H9 (cell line): ENCODE results near the gene STK32B. TPM values are rescaled to one million over a fixed set of nuclear protein-coding genes. Genes with fewer than 3 reads are reported as not detected.

Experiments
- DNase-seq: peaks from one replicate; pipeline ENCODE4 v3.0.0-alpha.2; 2017
- H2AFZ ChIP-seq: one replicate; pipeline ENCODE4 v1.6.1; 2013; ENCODE audit warnings: mild to moderate bottlenecking, low read length, control low read depth, moderate library complexity
- H2AK5ac ChIP-seq: 2 replicates; pipeline ENCODE4 v1.6.1; 2013; ENCODE audit warnings: low read length, control low read depth, mixed read lengths; ENCODE audit not compliant: insufficient read length
- H2BK120ac ChIP-seq: one replicate; pipeline ENCODE4 v1.6.1; 2013; ENCODE audit warnings: low read depth, mild to moderate bottlenecking, low read length, control low read depth, inconsistent platforms; ENCODE audit not compliant: poor library complexity, severe bottlenecking
- H2BK12ac ChIP-seq: 2 replicates; pipeline ENCODE4 v1.6.1; 2013; ENCODE audit warnings: low read length, control low read depth, mixed read lengths, low read depth; ENCODE audit not compliant: insufficient read length
- H2BK15ac ChIP-seq: 2 replicates; pipeline ENCODE4 v1.6.1; 2013; ENCODE audit warnings: low read depth, low read length, control low read depth
- H2BK20ac ChIP-seq: one replicate; pipeline ENCODE4 v1.6.1; 2013; ENCODE audit warnings: low read depth, mild to moderate bottlenecking, low read length, control low read depth, inconsistent platforms; ENCODE audit not compliant: poor library complexity, severe bottlenecking
- H2BK5ac ChIP-seq: 2 replicates; pipeline ENCODE4 v1.6.1; 2013; ENCODE audit warnings: low read length, control low read depth, mixed read lengths; ENCODE audit not compliant: insufficient read length
- H3K14ac ChIP-seq: 2 replicates; pipeline ENCODE4 v1.6.1; 2013; ENCODE audit warnings: low read length, control low read depth; ENCODE audit not compliant: insufficient read depth
- H3K18ac ChIP-seq: 2 replicates; pipeline ENCODE4 v1.6.1; 2013; ENCODE audit warnings: low read depth, mild to moderate bottlenecking, mixed read lengths, low read length, control low read depth; ENCODE audit not compliant: insufficient read length
- H3K23ac ChIP-seq: 2 replicates; pipeline ENCODE4 v1.6.1; 2013; ENCODE audit warnings: low read length, control low read depth, mixed read lengths, low read depth; ENCODE audit not compliant: insufficient read length
- H3K23me2 ChIP-seq: 2 replicates; pipeline ENCODE4 v1.6.1; 2013; ENCODE audit warnings: low read depth, mild to moderate bottlenecking, mixed read lengths, low read length, control low read depth; ENCODE audit not compliant: insufficient read length, poor library complexity, severe bottlenecking
- H3K27ac ChIP-seq: 2 replicates; pipeline ENCODE4 v1.5.1; 2013; ENCODE audit warnings: low read length, control low read depth, mixed read lengths, low read depth; ENCODE audit not compliant: insufficient read length
- H3K27me3 ChIP-seq: 2 replicates; pipeline ENCODE4 v1.6.1; 2013; ENCODE audit warnings: low read length, control low read depth, inconsistent platforms; ENCODE audit not compliant: insufficient read depth
- H3K4ac ChIP-seq: 2 replicates; pipeline ENCODE4 v1.6.1; 2013; ENCODE audit warnings: low read depth, mild to moderate bottlenecking, control low read depth, inconsistent platforms, low read length, moderate library complexity
- H3K4me1 ChIP-seq: 2 replicates; pipeline ENCODE4 v1.6.1; 2013; ENCODE audit warnings: low read length, control low read depth, inconsistent platforms; ENCODE audit not compliant: insufficient read depth
- H3K4me2 ChIP-seq: 2 replicates; pipeline ENCODE4 v1.6.1; 2013; ENCODE audit warnings: low read length, control low read depth, mixed read lengths; ENCODE audit not compliant: insufficient read length, insufficient read depth
- H3K56ac ChIP-seq: 2 replicates; pipeline ENCODE4 v1.6.1; 2013; ENCODE audit warnings: low read depth, mild to moderate bottlenecking, mixed read lengths, low read length, control low read depth; ENCODE audit not compliant: insufficient read length
- H3K79me1 ChIP-seq: 2 replicates; pipeline ENCODE4 v1.6.1; 2013; ENCODE audit warnings: low read depth, mild to moderate bottlenecking, moderate library complexity, low read length, control low read depth, inconsistent platforms; ENCODE audit not compliant: insufficient read depth, poor library complexity, severe bottlenecking
- H3K79me2 ChIP-seq: 2 replicates; pipeline ENCODE4 v1.6.1; 2013; ENCODE audit warnings: low read length, control low read depth, inconsistent platforms; ENCODE audit not compliant: insufficient read depth
- H3K9ac ChIP-seq: 2 replicates; pipeline ENCODE4 v1.6.1; 2013; ENCODE audit warnings: low read length, control low read depth, mixed read lengths; ENCODE audit not compliant: insufficient read length; ENCODE audit errors: extremely low read depth
- H3K9me3 ChIP-seq: one replicate; pipeline ENCODE4 v1.6.1; 2013; ENCODE audit warnings: low read depth, low read length, inconsistent platforms; ENCODE audit not compliant: control insufficient read depth
- H3T11ph ChIP-seq: one replicate; pipeline ENCODE4 v1.6.1; 2013; ENCODE audit warnings: mild to moderate bottlenecking, low read length, control low read depth, inconsistent platforms
- H4K20me1 ChIP-seq: one replicate; pipeline ENCODE4 v1.6.1; 2013; ENCODE audit not compliant: control insufficient read depth, insufficient read length, insufficient read depth
- H4K5ac ChIP-seq: 2 replicates; pipeline ENCODE4 v1.6.1; 2013; ENCODE audit warnings: low read depth, mild to moderate bottlenecking, mixed read lengths, low read length, control low read depth; ENCODE audit not compliant: insufficient read length
- H4K8ac ChIP-seq: replicated peaks from 2 replicates; pipeline ENCODE4 v1.6.1; 2013; ENCODE audit warnings: low read length, control low read depth, mixed read lengths, low read depth; ENCODE audit not compliant: insufficient read length
- H4K91ac ChIP-seq: 2 replicates; pipeline ENCODE4 v1.6.1; 2013; ENCODE audit warnings: low read depth, mild to moderate bottlenecking, moderate library complexity, mixed read lengths, low read length, control low read depth; ENCODE audit not compliant: insufficient read length
- H3K27ac Mint-ChIP-seq, 3 experiments: 2 replicates in 2 of 3; 3 replicates in 1 of 3; pipeline ENCODE4 v1.8.0; 2020 to 2021; ENCODE audit warnings: mixed read lengths in 3 of 3, mild to moderate bottlenecking in 1 of 3, moderate library complexity in 1 of 3
- H3K27me3 Mint-ChIP-seq: 2 replicates; pipeline ENCODE4 v1.8.0; 2021; ENCODE audit warnings: low read depth, mild to moderate bottlenecking, moderate library complexity, mixed read lengths
- H3K36me3 Mint-ChIP-seq, 3 experiments: 2 replicates in 2 of 3; 3 replicates in 1 of 3; pipeline ENCODE4 v1.8.0; 2020 to 2021; ENCODE audit warnings: low read depth in 3 of 3, mixed read lengths in 3 of 3; ENCODE audit not compliant: insufficient read depth in 1 of 3
- H3K4me1 Mint-ChIP-seq, 2 experiments: 2 replicates each; pipeline ENCODE4 v1.8.0; 2020; ENCODE audit warnings: mixed read lengths in 2 of 2
- H3K4me3 Mint-ChIP-seq, 2 experiments: 2 replicates in 1 of 2; 3 replicates in 1 of 2; pipeline ENCODE4 v1.8.0; 2020 to 2021; ENCODE audit warnings: mild to moderate bottlenecking in 2 of 2, mixed read lengths in 2 of 2, moderate library complexity in 1 of 2
- H3K9me3 Mint-ChIP-seq, 2 experiments: 2 replicates in 1 of 2; 3 replicates in 1 of 2; pipeline ENCODE4 v1.8.0; 2020; ENCODE audit warnings: mild to moderate bottlenecking in 2 of 2, mixed read lengths in 2 of 2, moderate library complexity in 1 of 2
- WGBS: extraction: QIAGEN DNeasy Blood & Tissue Kit; methylation state at CpG from one replicate; pipeline ENCODE4 v1.1.7; 2013; ENCODE audit warnings: missing lambda C conversion rate, low lambda C conversion rate, mixed read lengths; ENCODE audit not compliant: insufficient read length; ENCODE audit errors: extremely low coverage; 5-methylcytosine and 5-hydroxymethylcytosine counted together
- total RNA-seq: library from RNA; stranded (reverse); gene quantifications from 2 replicates; pipeline ENCODE4 v1.2.1, GENCODE V29; 2021
- TF ChIP-seq, protein P1 (sequence below): fragments of 200-600 bp; sonication (generic); conservative IDR thresholded peaks from 3 replicates; pipeline ENCODE4 v1.8.0; 2021; ENCODE audit warnings: antibody characterized with exemption, mild to moderate bottlenecking

The STK32B gene
- total RNA-seq, 1 experiment from 2014 or later, result 1.0 TPM

DNA sequence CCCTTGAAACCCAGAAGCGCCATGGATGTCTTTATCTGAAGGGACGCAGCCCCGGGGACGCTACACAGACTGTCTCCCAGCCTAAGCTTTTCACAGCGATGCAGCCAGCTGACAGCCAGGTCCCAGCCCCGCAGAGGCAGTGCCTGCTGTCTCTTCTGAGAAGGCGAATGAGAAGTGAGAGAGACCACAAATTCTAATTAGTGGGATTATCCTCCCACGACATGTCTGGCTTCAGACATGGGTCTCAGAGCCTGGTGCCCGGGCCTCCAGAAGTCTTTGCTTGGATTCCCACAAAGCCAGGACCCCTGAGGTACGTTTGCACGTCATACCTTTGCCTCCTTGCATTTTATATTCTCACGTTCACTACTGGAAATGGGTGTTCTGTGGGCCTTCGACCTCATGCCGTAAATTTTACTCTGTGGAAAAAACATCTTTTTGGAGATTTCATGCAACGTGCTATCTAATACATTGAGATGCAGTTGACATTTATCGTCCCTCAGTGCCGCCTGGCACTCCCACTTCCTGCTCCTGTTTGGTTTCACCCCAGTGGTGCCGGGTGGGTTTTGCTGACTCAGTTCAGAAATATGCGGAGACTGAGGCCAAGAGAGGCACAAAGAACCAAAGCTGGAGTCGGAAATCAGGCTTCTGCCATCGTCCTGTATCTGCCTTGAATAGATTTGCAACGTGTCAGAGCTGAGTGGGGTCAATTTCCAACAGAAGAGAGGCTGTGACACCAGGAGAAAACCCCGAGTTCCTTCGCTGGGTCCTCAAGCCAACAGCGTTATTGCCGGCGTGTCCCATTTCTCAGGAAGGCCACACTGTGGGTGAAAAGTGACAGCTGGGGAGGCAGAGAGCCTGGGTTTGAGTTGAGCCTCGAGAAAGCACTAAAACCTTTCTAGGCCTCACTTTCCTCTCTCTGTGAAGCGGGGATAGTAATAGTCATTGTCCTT is 114.4 kb downstream of the STK32B start:
- H3T11ph ChIP-seq, result no peak overlapping the region
- H2BK5ac ChIP-seq, result no peak overlapping the region
- H4K91ac ChIP-seq, result no peak overlapping the region
- no peak overlapping the region for H4K8ac ChIP-seq
- H3K79me1 ChIP-seq, result no peaks in the 10 kb centered on the region
- no peak overlapping the region for H3K56ac ChIP-seq
- Mint-ChIP-seq H3K27me3 (peaks cover 10% of the 10 kb centered on the region), H3K36me3 (peaks cover 0 to 9% (median 0%) of the 10 kb centered on the region in 3 experiments; a peak in 2 of 7 replicates), H3K4me3 (no peak overlapping the region), H3K9me3 (peaks cover 0 to 8% of the 10 kb centered on the region in 2 experiments; a peak in 3 of 5 replicates), H3K27ac (no peak overlapping the region; a peak in 1 of 7 replicates), H3K4me1 (peaks cover 14 to 17% of the 10 kb centered on the region in 2 experiments)
- no peak overlapping the region for H3K18ac ChIP-seq
- no peak overlapping the region; the same call in 1 of the 2 replicates for H3K14ac ChIP-seq
- no peak overlapping the region for H2BK15ac ChIP-seq
- no peaks in the 10 kb centered on the region for H3K23me2 ChIP-seq
- H2AK5ac ChIP-seq, result no peak overlapping the region
- no peak overlapping the region for H2BK12ac ChIP-seq
- peak; percentile 33 for DNase-seq
- H2BK20ac ChIP-seq, result no peak overlapping the region
- no peaks in the 10 kb centered on the region for H3K27me3 ChIP-seq
- TF ChIP-seq, protein P1, sequence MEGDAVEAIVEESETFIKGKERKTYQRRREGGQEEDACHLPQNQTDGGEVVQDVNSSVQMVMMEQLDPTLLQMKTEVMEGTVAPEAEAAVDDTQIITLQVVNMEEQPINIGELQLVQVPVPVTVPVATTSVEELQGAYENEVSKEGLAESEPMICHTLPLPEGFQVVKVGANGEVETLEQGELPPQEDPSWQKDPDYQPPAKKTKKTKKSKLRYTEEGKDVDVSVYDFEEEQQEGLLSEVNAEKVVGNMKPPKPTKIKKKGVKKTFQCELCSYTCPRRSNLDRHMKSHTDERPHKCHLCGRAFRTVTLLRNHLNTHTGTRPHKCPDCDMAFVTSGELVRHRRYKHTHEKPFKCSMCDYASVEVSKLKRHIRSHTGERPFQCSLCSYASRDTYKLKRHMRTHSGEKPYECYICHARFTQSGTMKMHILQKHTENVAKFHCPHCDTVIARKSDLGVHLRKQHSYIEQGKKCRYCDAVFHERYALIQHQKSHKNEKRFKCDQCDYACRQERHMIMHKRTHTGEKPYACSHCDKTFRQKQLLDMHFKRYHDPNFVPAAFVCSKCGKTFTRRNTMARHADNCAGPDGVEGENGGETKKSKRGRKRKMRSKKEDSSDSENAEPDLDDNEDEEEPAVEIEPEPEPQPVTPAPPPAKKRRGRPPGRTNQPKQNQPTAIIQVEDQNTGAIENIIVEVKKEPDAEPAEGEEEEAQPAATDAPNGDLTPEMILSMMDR, result no peak
- WGBS, result no CpG with 5 or more reads among the region's 29 CpGs
- H3K27ac ChIP-seq, result no peak overlapping the region
- no peak overlapping the region for H3K4me2 ChIP-seq
- H3K4ac ChIP-seq, result no peak overlapping the region
- H3K4me1 ChIP-seq, result no peaks in the 10 kb centered on the region
- no peak overlapping the region for H3K9ac ChIP-seq
- no peaks in the 10 kb centered on the region for H3K79me2 ChIP-seq
- no peak overlapping the region for H3K23ac ChIP-seq
- H4K20me1 ChIP-seq, result peaks cover 2% of the 10 kb centered on the region
- H2BK120ac ChIP-seq, result no peak overlapping the region
- H3K9me3 ChIP-seq, result no peaks in the 10 kb centered on the region
- no peak overlapping the region for H2AFZ ChIP-seq
- no peak overlapping the region for H4K5ac ChIP-seq
